Prostate gland (tissue), 2 donors: ENCODE results near the gene KIF26B. TPM values are rescaled to one million over a fixed set of nuclear protein-coding genes. Genes with fewer than 3 reads are reported as not detected.

Experiments used
- DNase-seq: peaks from one replicate; pipeline ENCODE4 v3.0.0-alpha.2; 2019; ENCODE audit warnings: low spot score
- H3K27ac ChIP-seq, 2 donors: fragments of 200-600 bp; sonication (generic); 2 replicates each; pipeline ENCODE4 v1.5.1; 2017 to 2019
- H3K27me3 ChIP-seq: fragments of 200-600 bp; sonication (generic); replicated peaks from 2 replicates; pipeline ENCODE4 v1.5.1; 2019; ENCODE audit not compliant: insufficient read depth
- H3K36me3 ChIP-seq, 2 donors: fragments of 200-600 bp; sonication (generic); 1 replicate in 1 of 2; 2 replicates in 1 of 2; pipeline versions ENCODE4 v1.5.1 to v1.8.1; 2017 to 2019
- H3K4me1 ChIP-seq: fragments of 200-600 bp; sonication (generic); replicated peaks from 2 replicates; pipeline ENCODE4 v1.5.1; 2019
- H3K4me3 ChIP-seq, 2 donors: fragments of 200-600 bp; sonication (generic); 2 replicates each; pipeline ENCODE4 v1.5.1; 2017 to 2019
- H3K9me3 ChIP-seq: fragments of 200-600 bp; sonication (generic); 2 replicates; pipeline ENCODE4 v1.5.1; 2017
- POLR2A ChIP-seq: fragments of 450-650 bp; IDR thresholded peaks from one replicate; pipeline ENCODE4 v1.6.1; 2016; ENCODE audit warnings: antibody characterized with exemption, mild to moderate bottlenecking
- POLR2AphosphoS5 ChIP-seq: sonication (generic); formaldehyde crosslinking; IDR thresholded peaks from one replicate; pipeline ENCODE4 v1.6.1; 2017; ENCODE audit warnings: antibody characterized with exemption
- WGBS: methylation state at CpG from one replicate; pipeline ENCODE4 v1.1.5; 2018; 5-methylcytosine and 5-hydroxymethylcytosine counted together
- intact Hi-C: fragments of 100-400 bp; cut with DNase I; formaldehyde crosslinking; loops from one replicate; pipeline ENCODE4 v1.14.2; 2022
- total RNA-seq, 2 donors: library from RNA; depleted of rRNA; stranded (reverse); fragments of >200 nt; gene quantifications; one replicate each; pipeline ENCODE4 v1.1.0, GENCODE V29; 2016
- TF ChIP-seq, protein P1 (sequence below), 4 experiments: fragments of 200-600 bp in 2 of 4; fragments of 450-650 bp in 2 of 4; sonication (generic) in 2 of 4; IDR thresholded peaks; 1 replicate in 3 of 4; 2 replicates in 1 of 4; pipeline ENCODE4 v1.5.1; 2016 to 2019; ENCODE audit warnings: antibody characterized with exemption in 4 of 4, mild to moderate bottlenecking in 2 of 4, moderate library complexity in 2 of 4

The KIF26B gene
- total RNA-seq, 2 donors from 2014 or later = 3.3 to 3.8 TPM

DNA sequence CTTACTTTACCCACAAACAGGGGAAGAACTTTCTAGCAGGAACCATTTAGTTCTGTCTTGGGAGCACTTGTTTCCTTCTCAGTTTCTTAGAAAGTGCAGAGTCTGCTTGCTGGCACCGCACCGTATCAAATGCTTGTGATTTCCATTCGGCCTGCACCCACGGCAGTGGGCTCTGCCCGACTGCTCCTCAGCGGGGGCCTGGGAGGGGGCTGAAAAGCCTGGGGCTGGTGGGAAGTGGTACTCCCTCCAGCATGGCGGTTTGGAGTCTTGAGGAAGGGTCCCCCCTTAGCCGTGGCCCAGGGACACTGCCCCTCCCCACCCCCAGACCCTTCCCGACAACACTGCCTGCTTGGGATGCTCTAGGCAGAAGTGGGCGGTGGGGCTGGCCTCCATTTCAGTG, 57.0 kb downstream of the KIF26B start:
- no peak overlapping the region for H3K4me3 ChIP-seq
- DNase-seq = no peak
- H3K4me1 ChIP-seq = no peaks in the 10 kb centered on the region
- no peaks in the 10 kb centered on the region for H3K36me3 ChIP-seq
- WGBS = 94% methylated on average over 10 of the region's 10 CpGs
- H3K9me3 ChIP-seq = no peaks in the 10 kb centered on the region
- H3K27me3 ChIP-seq = no peaks in the 10 kb centered on the region
- intact Hi-C loops = no loop called here
- no peak for TF ChIP-seq POLR2A
- TF ChIP-seq, protein P1, sequence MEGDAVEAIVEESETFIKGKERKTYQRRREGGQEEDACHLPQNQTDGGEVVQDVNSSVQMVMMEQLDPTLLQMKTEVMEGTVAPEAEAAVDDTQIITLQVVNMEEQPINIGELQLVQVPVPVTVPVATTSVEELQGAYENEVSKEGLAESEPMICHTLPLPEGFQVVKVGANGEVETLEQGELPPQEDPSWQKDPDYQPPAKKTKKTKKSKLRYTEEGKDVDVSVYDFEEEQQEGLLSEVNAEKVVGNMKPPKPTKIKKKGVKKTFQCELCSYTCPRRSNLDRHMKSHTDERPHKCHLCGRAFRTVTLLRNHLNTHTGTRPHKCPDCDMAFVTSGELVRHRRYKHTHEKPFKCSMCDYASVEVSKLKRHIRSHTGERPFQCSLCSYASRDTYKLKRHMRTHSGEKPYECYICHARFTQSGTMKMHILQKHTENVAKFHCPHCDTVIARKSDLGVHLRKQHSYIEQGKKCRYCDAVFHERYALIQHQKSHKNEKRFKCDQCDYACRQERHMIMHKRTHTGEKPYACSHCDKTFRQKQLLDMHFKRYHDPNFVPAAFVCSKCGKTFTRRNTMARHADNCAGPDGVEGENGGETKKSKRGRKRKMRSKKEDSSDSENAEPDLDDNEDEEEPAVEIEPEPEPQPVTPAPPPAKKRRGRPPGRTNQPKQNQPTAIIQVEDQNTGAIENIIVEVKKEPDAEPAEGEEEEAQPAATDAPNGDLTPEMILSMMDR (IDR thresholded peaks at IDR 0.05) = no peak
- TF ChIP-seq POLR2AphosphoS5 = no peak
- H3K27ac ChIP-seq = no peak overlapping the region

DNA sequence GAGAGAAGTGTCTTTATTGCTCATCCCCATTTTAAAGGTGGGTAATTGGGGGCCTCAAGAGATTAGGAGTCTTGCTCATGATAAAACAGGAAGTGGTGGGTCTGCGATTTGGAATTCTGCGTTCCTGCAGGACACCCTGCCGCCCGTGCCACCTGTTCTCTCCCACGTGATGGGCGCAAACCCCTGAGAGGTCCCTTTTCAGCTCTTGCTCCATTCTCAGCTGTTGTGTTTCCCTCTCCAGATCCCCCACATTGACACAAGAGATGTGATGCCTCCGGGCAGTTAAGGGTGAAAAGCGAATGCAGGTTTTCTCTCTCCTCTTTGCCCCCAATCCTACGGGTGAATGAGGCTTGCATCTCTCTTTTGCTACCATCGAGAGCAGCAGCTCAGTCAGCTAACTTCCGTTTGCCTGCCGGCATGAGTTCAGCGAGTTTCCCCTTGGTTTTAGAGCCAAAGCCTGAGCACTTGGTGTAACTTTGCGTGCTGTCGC, 57.5 kb downstream of the KIF26B start:
- TF ChIP-seq POLR2A (no peak), POLR2AphosphoS5 (no peak)
- TF ChIP-seq, protein P1 (IDR thresholded peaks at IDR 0.05) = no peak
- no peak for DNase-seq
- Histone ChIP-seq H3K4me3 (no peak overlapping the region), H3K27ac (no peak overlapping the region), H3K9me3 (no peaks in the 10 kb centered on the region), H3K27me3 (no peaks in the 10 kb centered on the region), H3K36me3 (no peaks in the 10 kb centered on the region), H3K4me1 (no peaks in the 10 kb centered on the region)
- WGBS = 97% methylated on average over 15 of the region's 15 CpGs
- intact Hi-C loops = no loop called here

DNA sequence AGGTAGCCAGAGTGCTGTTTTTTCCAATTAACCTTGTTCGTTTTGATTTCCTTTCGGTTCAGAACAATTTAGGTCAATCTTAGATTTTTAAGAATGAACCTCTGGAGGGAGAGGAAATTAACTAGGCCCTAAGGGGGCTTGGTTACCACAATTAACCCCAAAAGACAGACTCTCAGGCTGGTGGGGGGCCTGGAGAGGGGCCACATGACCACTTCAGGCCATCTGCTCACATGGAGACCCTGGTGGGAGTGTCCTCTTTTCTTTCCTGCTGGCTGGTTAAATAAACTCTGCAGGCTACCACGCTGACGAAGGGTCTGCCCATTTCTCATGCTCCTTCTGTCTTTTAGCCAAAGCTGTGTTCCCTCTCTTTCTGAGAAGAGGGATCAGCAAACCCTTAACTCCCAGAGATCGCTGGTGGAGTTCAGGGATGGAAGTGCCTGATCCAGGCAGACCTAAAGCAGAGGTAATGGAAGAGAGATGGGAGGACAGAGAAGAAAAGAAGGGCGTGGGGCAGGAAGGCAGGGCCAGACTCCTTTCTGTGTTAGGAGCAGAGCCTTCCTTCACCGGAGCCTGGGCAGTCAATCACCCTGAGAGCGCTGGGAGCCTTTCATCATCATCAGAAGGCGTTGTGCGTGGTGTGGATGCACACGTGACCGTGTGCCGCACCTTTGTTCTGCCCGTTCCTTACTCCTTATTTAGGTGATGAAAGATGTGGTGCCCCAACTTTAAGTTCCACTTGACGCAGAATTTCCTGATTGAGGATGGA, 58.5 kb downstream of the KIF26B start:
- Histone ChIP-seq H3K27me3 (no peaks in the 10 kb centered on the region), H3K9me3 (no peaks in the 10 kb centered on the region), H3K4me3 (no peak overlapping the region), H3K36me3 (no peaks in the 10 kb centered on the region), H3K4me1 (no peaks in the 10 kb centered on the region), H3K27ac (no peak overlapping the region)
- no peak for DNase-seq
- intact Hi-C loops = no loop called here
- TF ChIP-seq POLR2A (no peak), POLR2AphosphoS5 (no peak)
- TF ChIP-seq, protein P1 (IDR thresholded peaks at IDR 0.05) = no peak
- 88% methylated on average over 15 of the region's 15 CpGs for WGBS

DNA sequence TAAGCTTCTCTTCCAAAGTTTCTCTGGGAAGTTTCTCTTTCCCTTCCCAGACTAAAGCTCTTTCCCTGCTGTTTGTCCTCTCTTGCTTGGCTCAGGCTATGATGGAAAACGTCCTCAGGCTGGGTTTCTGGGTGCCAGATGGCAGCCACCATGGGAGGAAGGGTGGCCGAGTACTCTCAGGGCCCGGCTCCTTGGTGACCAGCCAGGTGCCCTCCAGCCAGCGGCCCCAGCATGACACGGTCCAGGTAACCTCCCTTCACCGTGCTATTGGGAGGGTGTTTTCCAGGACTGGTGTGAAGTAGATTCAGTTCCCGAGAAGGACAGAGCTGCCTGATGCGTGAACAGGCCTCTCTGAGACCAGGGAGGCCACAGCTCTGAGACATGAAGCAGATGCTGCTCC, 60.3 kb downstream of the KIF26B start:
- TF ChIP-seq POLR2AphosphoS5 = no peak
- no peak for TF ChIP-seq POLR2A
- TF ChIP-seq, protein P1 (IDR thresholded peaks at IDR 0.05) = no peak
- 75% methylated on average over 8 of the region's 8 CpGs for WGBS
- intact Hi-C loops = no loop called here
- DNase-seq = no peak
- Histone ChIP-seq H3K27ac (no peak overlapping the region), H3K4me3 (no peak overlapping the region), H3K4me1 (no peaks in the 10 kb centered on the region), H3K27me3 (no peaks in the 10 kb centered on the region), H3K9me3 (no peaks in the 10 kb centered on the region), H3K36me3 (no peaks in the 10 kb centered on the region)
